ENCODE measurements around the gene KCNQ1.

KCNQ1 gene

DNA sequence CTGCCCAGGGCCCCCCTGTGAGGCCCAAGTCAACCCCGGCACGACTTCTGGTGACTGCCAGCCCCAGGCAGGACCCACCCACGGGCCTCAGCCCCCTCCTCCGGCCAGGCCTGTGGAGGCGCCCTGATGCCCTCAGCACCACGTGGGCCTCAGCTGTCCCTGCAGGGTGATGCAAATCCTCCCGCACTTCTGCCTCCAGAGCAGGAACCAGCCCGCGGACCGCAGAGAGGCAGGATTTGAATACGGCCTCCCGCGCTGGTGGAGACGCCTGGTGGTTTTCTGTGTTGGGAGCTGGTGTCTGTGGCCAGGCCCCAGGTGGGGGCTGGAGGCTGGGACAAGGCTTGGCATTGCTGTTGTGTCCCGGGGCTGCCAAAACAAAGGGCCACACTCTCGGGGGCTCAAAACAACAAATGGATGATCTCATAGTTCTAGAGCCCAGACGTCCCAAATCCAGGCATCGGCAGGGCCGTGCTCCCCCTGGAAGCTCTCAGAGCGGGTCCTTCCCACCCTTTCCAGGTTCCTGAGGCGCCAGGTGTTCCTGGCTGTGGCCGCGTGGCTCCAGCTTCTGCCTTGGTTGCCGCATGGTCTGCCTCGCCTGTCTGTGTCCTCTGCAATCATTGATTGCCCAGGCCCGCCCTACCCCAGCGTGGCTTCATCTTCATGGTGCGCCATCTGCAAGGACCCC lies 19.9 kb upstream of the KCNQ1 start:
- H3K9me2 ChIP-seq (replicated peaks; ENCODE audit: insufficient read depth, low read length) = no peaks in the 10 kb centered on the region
- no peak overlapping the region for H3K9ac ChIP-seq (ENCODE audit: low read length)
- no peak overlapping the region for H3K27ac ChIP-seq (ENCODE audit: low read depth, low read length)
- H3K9me3 ChIP-seq (ENCODE audit: insufficient read depth, low read length) = no peaks in the 10 kb centered on the region
- H3K36me3 ChIP-seq (ENCODE audit: low read length) = no peaks in the 10 kb centered on the region
- H3K27me3 ChIP-seq (ENCODE audit: low read length) = no peaks in the 10 kb centered on the region
- no peak overlapping the region for H2AFZ ChIP-seq (ENCODE audit: low read depth, low read length, severe bottlenecking)
- H3K79me2 ChIP-seq (ENCODE audit: insufficient read depth, low read length) = no peaks in the 10 kb centered on the region
- H3K4me2 ChIP-seq (ENCODE audit: low read depth, low read length, poor library complexity, severe bottlenecking) = no peak overlapping the region
- no peak overlapping the region for H3K4me3 ChIP-seq (ENCODE audit: insufficient read depth, low read length, poor library complexity, severe bottlenecking)
- H4K20me1 ChIP-seq (ENCODE audit: low read depth, low read length) = no peaks in the 10 kb centered on the region
- TF ChIP-seq, protein P1, sequence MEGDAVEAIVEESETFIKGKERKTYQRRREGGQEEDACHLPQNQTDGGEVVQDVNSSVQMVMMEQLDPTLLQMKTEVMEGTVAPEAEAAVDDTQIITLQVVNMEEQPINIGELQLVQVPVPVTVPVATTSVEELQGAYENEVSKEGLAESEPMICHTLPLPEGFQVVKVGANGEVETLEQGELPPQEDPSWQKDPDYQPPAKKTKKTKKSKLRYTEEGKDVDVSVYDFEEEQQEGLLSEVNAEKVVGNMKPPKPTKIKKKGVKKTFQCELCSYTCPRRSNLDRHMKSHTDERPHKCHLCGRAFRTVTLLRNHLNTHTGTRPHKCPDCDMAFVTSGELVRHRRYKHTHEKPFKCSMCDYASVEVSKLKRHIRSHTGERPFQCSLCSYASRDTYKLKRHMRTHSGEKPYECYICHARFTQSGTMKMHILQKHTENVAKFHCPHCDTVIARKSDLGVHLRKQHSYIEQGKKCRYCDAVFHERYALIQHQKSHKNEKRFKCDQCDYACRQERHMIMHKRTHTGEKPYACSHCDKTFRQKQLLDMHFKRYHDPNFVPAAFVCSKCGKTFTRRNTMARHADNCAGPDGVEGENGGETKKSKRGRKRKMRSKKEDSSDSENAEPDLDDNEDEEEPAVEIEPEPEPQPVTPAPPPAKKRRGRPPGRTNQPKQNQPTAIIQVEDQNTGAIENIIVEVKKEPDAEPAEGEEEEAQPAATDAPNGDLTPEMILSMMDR (IDR thresholded peaks at IDR 0.05; ENCODE audit: insufficient read depth, low read length, poor library complexity, severe bottlenecking) = no peak
- no peak for TF ChIP-seq EZH2phosphoT487 (conservative IDR thresholded peaks at IDR 0.05; ENCODE audit: low read length)
- H3F3A ChIP-seq (ENCODE audit: insufficient read depth) = no peaks in the 10 kb centered on the region

DNA sequence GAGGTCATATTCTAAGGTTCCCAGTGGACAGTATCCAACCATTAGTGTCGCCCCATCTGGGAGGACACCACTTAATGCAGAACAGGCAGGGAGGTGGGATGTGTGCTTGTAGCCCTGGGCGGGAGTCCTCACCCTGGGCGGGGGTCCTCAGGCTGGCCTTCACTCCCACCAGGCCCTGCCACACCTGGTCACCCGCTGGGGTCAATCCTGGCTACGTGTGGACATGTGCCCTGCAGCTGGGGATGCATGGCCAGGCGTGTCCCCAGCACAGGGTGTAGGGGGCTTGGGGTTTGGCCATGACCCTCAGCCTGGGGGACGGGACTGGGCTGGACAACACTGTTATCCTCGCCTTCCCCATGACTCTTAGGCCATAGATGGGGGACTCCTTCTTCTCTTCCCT lies 19.3 kb upstream of the KCNQ1 start:
- Histone ChIP-seq H2AFZ (ENCODE audit: low read depth, low read length, severe bottlenecking) (no peak overlapping the region), H3K9me2 (replicated peaks; ENCODE audit: insufficient read depth, low read length) (no peaks in the 10 kb centered on the region), H3K27ac (ENCODE audit: low read depth, low read length) (no peak overlapping the region), H3K9ac (ENCODE audit: low read length) (no peak overlapping the region), H3F3A (ENCODE audit: insufficient read depth) (no peaks in the 10 kb centered on the region), H3K4me3 (ENCODE audit: insufficient read depth, low read length, poor library complexity, severe bottlenecking) (no peak overlapping the region), H3K9me3 (ENCODE audit: insufficient read depth, low read length) (no peaks in the 10 kb centered on the region), H3K4me2 (ENCODE audit: low read depth, low read length, poor library complexity, severe bottlenecking) (no peak overlapping the region), H3K27me3 (ENCODE audit: low read length) (no peaks in the 10 kb centered on the region), H3K79me2 (ENCODE audit: insufficient read depth, low read length) (no peaks in the 10 kb centered on the region), H3K36me3 (ENCODE audit: low read length) (no peaks in the 10 kb centered on the region), H4K20me1 (ENCODE audit: low read depth, low read length) (no peaks in the 10 kb centered on the region)
- TF ChIP-seq, protein P1 (IDR thresholded peaks at IDR 0.05; ENCODE audit: insufficient read depth, low read length, poor library complexity, severe bottlenecking) = no peak

DNA sequence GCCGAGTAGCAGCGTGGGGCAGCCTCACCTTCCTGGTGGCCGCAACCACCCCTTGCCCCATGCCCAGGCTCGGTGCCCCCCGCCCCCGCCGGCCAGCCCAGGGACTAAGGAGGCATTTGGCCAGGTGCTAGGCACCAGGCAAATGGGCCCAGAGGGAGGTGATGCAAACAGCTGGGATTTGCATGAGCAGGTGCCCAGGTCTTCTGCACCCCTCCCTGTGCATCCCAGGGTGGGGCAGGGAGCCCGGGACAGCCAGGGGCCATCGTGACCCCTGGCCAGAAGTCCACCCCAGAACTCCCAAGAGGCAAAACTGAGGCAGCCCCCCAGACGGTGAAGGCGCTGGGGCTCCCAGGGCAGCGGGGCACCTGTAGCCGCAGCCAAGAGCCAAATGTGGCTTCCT lies 18.6 kb upstream of the KCNQ1 start:
- no peaks in the 10 kb centered on the region for H3K27me3 ChIP-seq (ENCODE audit: low read length)
- H3K9ac ChIP-seq (ENCODE audit: low read length) = no peak overlapping the region
- H3K4me3 ChIP-seq (ENCODE audit: insufficient read depth, low read length, poor library complexity, severe bottlenecking) = no peak overlapping the region
- H3K9me3 ChIP-seq (ENCODE audit: insufficient read depth, low read length) = no peaks in the 10 kb centered on the region
- H3K36me3 ChIP-seq (ENCODE audit: low read length) = no peaks in the 10 kb centered on the region
- H2AFZ ChIP-seq (ENCODE audit: low read depth, low read length, severe bottlenecking) = no peak overlapping the region
- H3F3A ChIP-seq (ENCODE audit: insufficient read depth) = no peaks in the 10 kb centered on the region
- H3K9me2 ChIP-seq (replicated peaks; ENCODE audit: insufficient read depth, low read length) = no peaks in the 10 kb centered on the region
- no peak overlapping the region for H3K27ac ChIP-seq (ENCODE audit: low read depth, low read length)
- no peak overlapping the region for H3K4me2 ChIP-seq (ENCODE audit: low read depth, low read length, poor library complexity, severe bottlenecking)
- H4K20me1 ChIP-seq (ENCODE audit: low read depth, low read length) = no peaks in the 10 kb centered on the region
- TF ChIP-seq, protein P1 (IDR thresholded peaks at IDR 0.05; ENCODE audit: insufficient read depth, low read length, poor library complexity, severe bottlenecking) = no peak
- no peak for TF ChIP-seq EZH2phosphoT487 (conservative IDR thresholded peaks at IDR 0.05; ENCODE audit: low read length)
- H3K79me2 ChIP-seq (ENCODE audit: insufficient read depth, low read length) = no peaks in the 10 kb centered on the region
